Vagina (tissue), 2 donors: ENCODE results near the gene TMEM35B.

ENCODE experiments used
- POLR2A ChIP-seq, 2 donors: fragments of 450-650 bp; IDR thresholded peaks; one replicate each; pipeline ENCODE4 v1.6.1; 2017; ENCODE audit warnings: antibody characterized with exemption in 2 of 2, mild to moderate bottlenecking in 2 of 2, moderate library complexity in 2 of 2
- POLR2AphosphoS5 ChIP-seq, 2 donors: sonication (generic); formaldehyde crosslinking; IDR thresholded peaks; one replicate each; pipeline ENCODE4 v1.9.0; 2017; ENCODE audit warnings: antibody characterized with exemption in 2 of 2, mild to moderate bottlenecking in 2 of 2, low read depth in 1 of 2; ENCODE audit not compliant: insufficient read depth in 1 of 2
- TF ChIP-seq, protein P1 (sequence below), 3 experiments: fragments of 450-650 bp in 2 of 3; fragments of 200-600 bp in 1 of 3; sonication (generic) in 1 of 3; IDR thresholded peaks; one replicate each; pipeline ENCODE4 v1.5.1; 2017 to 2019; ENCODE audit warnings: antibody characterized with exemption in 3 of 3, mild to moderate bottlenecking in 2 of 3, moderate library complexity in 2 of 3

DNA sequence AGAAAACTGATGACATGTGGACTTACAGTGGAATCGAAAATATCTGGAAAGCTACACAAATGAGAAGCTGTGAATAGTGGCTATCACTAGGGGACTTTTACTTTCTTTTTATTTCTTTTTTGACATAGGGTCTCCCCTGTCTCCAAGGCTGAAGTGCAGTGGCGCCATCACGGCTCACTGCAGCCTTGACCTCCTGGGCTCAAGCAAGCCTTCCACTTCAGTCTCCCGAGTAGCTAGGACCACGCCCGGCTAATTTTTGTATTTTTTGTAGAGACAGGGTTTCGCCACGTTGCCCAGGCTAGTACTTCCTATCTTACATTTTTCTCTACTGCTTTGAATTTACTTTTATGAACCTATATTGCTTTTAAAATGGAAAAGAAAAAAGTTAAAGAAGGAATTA is 10.5 kb downstream of the TMEM35B start:
- TF ChIP-seq POLR2A (IDR thresholded peaks at IDR 0.05) = no peak
- TF ChIP-seq, protein P1, sequence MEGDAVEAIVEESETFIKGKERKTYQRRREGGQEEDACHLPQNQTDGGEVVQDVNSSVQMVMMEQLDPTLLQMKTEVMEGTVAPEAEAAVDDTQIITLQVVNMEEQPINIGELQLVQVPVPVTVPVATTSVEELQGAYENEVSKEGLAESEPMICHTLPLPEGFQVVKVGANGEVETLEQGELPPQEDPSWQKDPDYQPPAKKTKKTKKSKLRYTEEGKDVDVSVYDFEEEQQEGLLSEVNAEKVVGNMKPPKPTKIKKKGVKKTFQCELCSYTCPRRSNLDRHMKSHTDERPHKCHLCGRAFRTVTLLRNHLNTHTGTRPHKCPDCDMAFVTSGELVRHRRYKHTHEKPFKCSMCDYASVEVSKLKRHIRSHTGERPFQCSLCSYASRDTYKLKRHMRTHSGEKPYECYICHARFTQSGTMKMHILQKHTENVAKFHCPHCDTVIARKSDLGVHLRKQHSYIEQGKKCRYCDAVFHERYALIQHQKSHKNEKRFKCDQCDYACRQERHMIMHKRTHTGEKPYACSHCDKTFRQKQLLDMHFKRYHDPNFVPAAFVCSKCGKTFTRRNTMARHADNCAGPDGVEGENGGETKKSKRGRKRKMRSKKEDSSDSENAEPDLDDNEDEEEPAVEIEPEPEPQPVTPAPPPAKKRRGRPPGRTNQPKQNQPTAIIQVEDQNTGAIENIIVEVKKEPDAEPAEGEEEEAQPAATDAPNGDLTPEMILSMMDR (IDR thresholded peaks at IDR 0.05) = no peak
- no peak for TF ChIP-seq POLR2AphosphoS5 (IDR thresholded peaks at IDR 0.05; ENCODE audit: insufficient read depth in 1 of 2, low read depth in 1 of 2)
